SK-N-MC (cell line): ENCODE data around the gene MPC1L.

ENCODE experiments used
- EZH2 ChIP-seq: fragments of 200-600 bp; sonication (generic); IDR thresholded peaks from one replicate; pipeline ENCODE4 v1.6.1; 2017; ENCODE audit warnings: antibody characterized with exemption
- FOXP2 ChIP-seq: optimal IDR thresholded peaks from 2 replicates; pipeline ENCODE3; 2011; ENCODE audit warnings: mild to moderate bottlenecking, moderate library complexity; ENCODE audit not compliant: insufficient read depth; ENCODE audit errors: extremely low read length, control extremely low read depth
- POLR2AphosphoS5 ChIP-seq: IDR thresholded peaks from 2 replicates; pipeline ENCODE4 v1.6.1; 2012; ENCODE audit warnings: mild to moderate bottlenecking, low read depth, low read length, borderline replicate concordance

DNA sequence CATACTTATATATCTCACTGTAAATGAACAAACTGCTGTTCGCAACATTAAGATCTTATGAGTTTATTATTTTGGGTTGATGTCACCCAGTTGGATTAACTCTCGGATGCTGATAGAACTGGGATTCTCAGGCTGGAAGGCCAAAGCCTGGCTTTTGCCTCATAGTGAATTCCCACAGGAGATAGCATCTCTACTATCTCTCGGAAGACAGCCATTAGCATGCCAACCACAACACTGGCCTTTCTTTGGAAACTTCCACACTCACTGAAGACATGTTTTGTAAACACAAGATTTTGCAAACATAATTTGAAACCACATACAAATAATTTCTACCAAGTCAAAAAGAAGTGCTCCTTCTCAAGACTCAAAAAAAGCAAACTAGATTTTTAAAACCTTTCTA, 46.9 kb upstream of the MPC1L start:
- TF ChIP-seq EZH2: no peak
- TF ChIP-seq POLR2AphosphoS5: no peak
- TF ChIP-seq FOXP2: no peak
